ENCODE measurements around the gene RNF13.

The RNF13 gene

DNA sequence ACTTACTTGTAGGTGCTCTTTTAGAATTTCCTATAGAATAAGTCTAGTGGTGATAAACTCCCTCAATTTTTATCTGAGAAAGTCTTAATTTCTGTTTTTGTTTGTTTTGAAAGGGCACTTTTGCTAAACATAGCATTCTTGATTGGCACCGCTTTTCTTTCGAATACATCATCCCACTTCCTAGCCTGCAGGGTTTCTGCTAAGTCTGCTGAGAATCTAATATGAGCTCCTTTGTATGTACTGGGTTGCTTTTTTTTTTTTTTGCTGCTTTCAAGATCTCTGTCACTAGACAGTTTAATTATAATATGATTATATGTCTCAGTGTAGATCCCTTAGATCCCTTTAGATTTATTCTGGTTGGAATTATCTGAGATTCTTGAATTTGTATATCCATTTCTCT lies 136.2 kb downstream of the RNF13 start:
- no peak for FAIRE-seq
- TF ChIP-seq, protein P1, sequence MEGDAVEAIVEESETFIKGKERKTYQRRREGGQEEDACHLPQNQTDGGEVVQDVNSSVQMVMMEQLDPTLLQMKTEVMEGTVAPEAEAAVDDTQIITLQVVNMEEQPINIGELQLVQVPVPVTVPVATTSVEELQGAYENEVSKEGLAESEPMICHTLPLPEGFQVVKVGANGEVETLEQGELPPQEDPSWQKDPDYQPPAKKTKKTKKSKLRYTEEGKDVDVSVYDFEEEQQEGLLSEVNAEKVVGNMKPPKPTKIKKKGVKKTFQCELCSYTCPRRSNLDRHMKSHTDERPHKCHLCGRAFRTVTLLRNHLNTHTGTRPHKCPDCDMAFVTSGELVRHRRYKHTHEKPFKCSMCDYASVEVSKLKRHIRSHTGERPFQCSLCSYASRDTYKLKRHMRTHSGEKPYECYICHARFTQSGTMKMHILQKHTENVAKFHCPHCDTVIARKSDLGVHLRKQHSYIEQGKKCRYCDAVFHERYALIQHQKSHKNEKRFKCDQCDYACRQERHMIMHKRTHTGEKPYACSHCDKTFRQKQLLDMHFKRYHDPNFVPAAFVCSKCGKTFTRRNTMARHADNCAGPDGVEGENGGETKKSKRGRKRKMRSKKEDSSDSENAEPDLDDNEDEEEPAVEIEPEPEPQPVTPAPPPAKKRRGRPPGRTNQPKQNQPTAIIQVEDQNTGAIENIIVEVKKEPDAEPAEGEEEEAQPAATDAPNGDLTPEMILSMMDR (IDR thresholded peaks at IDR 0.05; ENCODE audit: insufficient read depth, missing control alignments): no peak
- DNase-seq (ENCODE audit: insufficient read length, low spot score): no peak

DNA sequence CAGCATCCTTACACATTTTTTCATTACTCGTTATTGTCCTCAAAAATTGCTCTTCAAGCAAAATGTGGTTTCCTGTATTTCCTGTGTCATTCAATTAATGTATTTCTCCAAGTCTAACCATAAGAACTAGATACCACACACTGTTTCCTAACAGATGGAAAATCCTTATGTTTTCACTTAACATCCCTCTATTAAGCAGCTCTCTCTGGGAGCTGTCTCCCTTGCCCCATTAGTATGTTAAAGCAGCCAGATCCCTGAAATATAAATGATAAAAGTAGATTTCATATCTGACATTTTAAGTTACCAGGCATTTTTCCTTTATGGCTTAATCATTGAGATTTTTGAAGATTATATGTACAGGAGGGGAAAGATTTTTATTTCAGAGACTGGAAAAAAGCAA lies 141.8 kb downstream of the RNF13 start:
- DNase-seq (ENCODE audit: insufficient read length, low spot score): no peak
- FAIRE-seq: peak; percentile 67
- TF ChIP-seq, protein P1 (IDR thresholded peaks at IDR 0.05; ENCODE audit: insufficient read depth, missing control alignments): no peak

DNA sequence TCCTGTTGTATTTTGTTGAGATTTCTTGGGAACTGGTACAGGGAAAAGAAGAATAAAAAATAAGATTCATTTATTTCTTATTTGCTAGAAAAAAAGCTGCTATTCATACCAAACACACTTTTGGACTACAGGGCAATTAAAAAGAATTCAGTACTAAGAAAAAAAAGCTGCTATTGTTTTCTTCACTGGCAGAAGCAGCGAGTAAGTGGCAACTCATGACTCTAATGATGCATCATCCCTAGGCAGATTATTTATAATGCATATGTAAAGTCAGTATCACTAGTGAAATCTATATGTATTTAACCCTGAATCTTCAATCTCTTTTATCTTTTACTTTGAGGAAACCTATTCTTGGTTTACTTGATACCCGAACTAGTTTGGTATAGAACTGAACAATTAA lies 142.4 kb downstream of the RNF13 start:
- FAIRE-seq (no peak), DNase-seq (ENCODE audit: insufficient read length, low spot score) (no peak)

DNA sequence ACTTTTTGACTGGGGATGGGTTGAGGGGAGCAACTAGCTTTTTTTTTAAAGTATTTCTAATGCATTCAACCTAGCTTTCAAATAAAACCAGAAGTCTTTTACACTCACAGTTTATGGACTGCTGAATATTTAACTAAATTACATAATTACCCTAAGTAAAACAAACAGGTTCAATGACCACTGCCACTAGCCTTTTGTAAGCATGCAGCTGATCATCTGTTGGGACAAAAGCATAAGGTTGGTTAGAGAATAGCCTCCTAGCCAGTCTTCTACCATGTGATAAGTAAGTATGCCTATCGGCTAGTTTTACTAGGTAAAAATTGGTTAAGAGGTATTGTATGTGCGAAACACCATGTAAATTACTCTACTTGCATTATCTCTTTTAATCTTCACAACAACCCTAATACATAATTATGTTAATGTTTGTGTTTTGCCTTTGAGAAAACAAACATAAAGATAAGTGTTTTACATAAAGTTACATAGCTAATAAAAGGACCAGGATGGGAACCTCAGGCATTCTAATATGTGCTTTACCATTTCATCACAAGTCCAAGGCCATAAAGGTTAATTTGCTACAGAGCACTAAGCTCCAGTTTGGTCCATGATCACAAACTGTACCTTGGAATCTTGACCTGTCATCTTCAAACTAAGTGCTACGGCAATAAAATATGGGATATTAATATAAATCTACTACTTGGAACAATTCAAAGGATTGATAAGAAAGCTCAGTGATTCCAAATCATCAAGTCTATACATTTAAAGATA lies 144.5 kb downstream of the RNF13 start:
- FAIRE-seq: no peak
- no peak for DNase-seq (ENCODE audit: insufficient read length, low spot score)

More for the DNA sequence above, 142.4 kb downstream of the RNF13 start:
- TF ChIP-seq, protein P1 (IDR thresholded peaks at IDR 0.05; ENCODE audit: insufficient read depth, missing control alignments): no peak

DNA sequence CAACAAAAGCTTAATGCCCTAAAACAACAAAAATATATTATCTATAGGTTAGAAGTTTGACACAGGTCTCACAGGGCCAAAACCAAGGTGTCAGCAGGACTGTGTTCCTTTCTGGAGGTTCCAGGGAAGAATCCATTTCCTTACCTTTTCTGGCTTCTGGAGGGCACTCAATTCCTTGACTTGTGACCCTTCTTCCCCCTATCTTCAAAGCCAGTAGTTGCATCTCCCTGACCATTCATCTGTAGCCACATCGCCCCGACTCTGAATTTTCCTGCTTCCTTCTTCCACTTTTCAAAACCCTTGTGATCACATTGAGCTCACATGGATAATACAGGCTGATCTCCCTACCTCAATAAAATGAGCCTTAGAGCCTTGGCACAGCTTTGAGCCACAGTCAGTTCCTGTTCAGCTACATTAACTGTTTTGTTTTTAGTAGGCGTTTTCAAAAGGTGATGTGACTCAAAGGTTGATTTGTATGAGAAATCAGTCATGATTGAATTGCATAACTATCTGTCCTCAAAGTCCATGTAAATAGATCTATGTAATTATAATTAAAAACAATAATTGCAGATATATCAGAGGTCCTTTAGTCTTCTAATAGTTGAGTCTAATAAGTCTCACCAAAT lies 145.3 kb downstream of the RNF13 start:
- FAIRE-seq (no peak), DNase-seq (ENCODE audit: insufficient read length, low spot score) (no peak)
- TF ChIP-seq, protein P1 (IDR thresholded peaks at IDR 0.05; ENCODE audit: insufficient read depth, missing control alignments): no peak

More for the DNA sequence above, 144.5 kb downstream of the RNF13 start:
- TF ChIP-seq, protein P1 (IDR thresholded peaks at IDR 0.05; ENCODE audit: insufficient read depth, missing control alignments): no peak

DNA sequence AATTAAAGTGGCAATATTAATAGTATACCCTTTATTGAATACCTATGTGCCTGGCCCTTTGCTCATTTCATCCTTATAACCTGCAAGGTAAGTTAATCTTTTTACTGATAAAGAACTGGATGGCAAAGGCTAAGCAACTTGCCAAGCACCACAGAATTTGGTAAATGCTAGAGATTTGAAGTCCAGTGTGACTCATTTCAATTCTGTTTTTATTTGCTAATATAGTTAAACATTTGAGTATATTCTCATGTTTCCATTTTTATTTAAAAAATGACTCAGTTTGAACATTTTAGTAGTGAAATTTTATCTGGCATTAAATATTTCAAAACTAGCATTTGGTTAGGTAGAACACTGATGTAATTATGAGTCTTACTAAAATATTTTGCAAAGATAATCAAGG lies 146.4 kb downstream of the RNF13 start:
- TF ChIP-seq, protein P1 (IDR thresholded peaks at IDR 0.05; ENCODE audit: insufficient read depth, missing control alignments): no peak
- DNase-seq (ENCODE audit: insufficient read length, low spot score) (no peak), FAIRE-seq (no peak)

DNA sequence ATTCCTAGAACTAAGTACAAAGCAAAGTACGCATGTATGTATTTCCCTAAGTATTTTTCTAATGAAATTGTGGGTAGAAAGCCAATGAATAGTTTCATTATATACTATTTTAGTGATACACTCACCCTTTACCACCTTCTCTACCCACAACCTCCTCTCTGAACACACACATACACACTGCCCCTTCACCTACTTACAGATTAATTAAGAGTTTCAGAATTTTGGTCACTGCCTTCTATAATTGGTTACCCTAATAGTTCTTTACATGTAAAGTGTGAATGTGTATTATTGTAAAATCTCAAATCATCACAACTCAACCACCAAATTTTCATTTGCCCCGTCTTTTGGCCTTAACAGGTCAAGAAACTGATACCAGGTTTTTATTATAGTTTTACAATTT lies 150.5 kb downstream of the RNF13 start:
- DNase-seq (ENCODE audit: insufficient read length, low spot score) (no peak), FAIRE-seq (no peak)
- TF ChIP-seq, protein P1 (IDR thresholded peaks at IDR 0.05; ENCODE audit: insufficient read depth, missing control alignments): no peak

Data from D721Med (cell line).